Breast epithelium (tissue), 4 donors: ENCODE measurements around the gene DGKI. TPM values are rescaled to one million over a fixed set of nuclear protein-coding genes. Genes with fewer than 3 reads are reported as not detected.

Source experiments
- DNase-seq, 2 donors: peaks; one replicate each; pipeline ENCODE4 v3.0.0-alpha.2; 2019; ENCODE audit warnings: low spot score in 2 of 2
- H3K27ac ChIP-seq, 2 donors: fragments of 200-600 bp; sonication (generic) in 1 of 2; one replicate each; pipeline ENCODE4 v1.5.1; 2016 to 2019; ENCODE audit warnings: mild to moderate bottlenecking in 1 of 2
- H3K27me3 ChIP-seq, 2 donors: fragments of 200-600 bp; sonication (generic) in 1 of 2; one replicate each; pipeline versions ENCODE4 v1.5.1 to v1.6.0; 2017 to 2019; ENCODE audit warnings: control low read depth in 1 of 2, mild to moderate bottlenecking in 1 of 2
- H3K36me3 ChIP-seq: fragments of 200-600 bp; one replicate; pipeline ENCODE4 v1.5.1; 2019
- H3K4me1 ChIP-seq, 2 donors: fragments of 200-600 bp; sonication (generic); one replicate each; pipeline ENCODE4 v1.5.1; 2016 to 2019; ENCODE audit warnings: control low read depth in 1 of 2
- H3K4me3 ChIP-seq, 3 donors: fragments of 200-600 bp; sonication (generic); 1 replicate in 2 of 3; 2 replicates in 1 of 3; pipeline ENCODE4 v1.5.1; 2016 to 2019; ENCODE audit warnings: mild to moderate bottlenecking in 3 of 3, moderate library complexity in 2 of 3
- H3K9me3 ChIP-seq, 2 donors: fragments of 200-600 bp; sonication (generic) in 1 of 2; one replicate each; pipeline ENCODE4 v1.5.1; 2016 to 2019; ENCODE audit warnings: control low read depth in 1 of 2
- POLR2A ChIP-seq: fragments of 450-650 bp; IDR thresholded peaks from one replicate; pipeline ENCODE4 v1.6.1; 2016; ENCODE audit warnings: antibody characterized with exemption, mild to moderate bottlenecking, moderate library complexity
- POLR2AphosphoS5 ChIP-seq, 3 donors: sonication (generic); formaldehyde crosslinking; IDR thresholded peaks; one replicate each; pipeline ENCODE4 v1.6.1; 2017; ENCODE audit warnings: antibody characterized with exemption in 3 of 3
- intact Hi-C: fragments of 100-400 bp; cut with DNase I; formaldehyde crosslinking; loops from one replicate; pipeline ENCODE4 v1.15.1; 2023; ENCODE audit warnings: low total_unique reads
- total RNA-seq, 3 donors: library from RNA; depleted of rRNA; stranded (reverse); fragments of >200 nt; gene quantifications; one replicate each; pipeline ENCODE4 v1.1.0, GENCODE V29; 2016
- TF ChIP-seq, protein P1 (sequence below), 3 donors: fragments of 450-650 bp; IDR thresholded peaks; one replicate each; pipeline ENCODE4 v1.5.1; 2016 to 2017; ENCODE audit warnings: antibody characterized with exemption in 3 of 3, mild to moderate bottlenecking in 3 of 3, moderate library complexity in 3 of 3

Gene DGKI
- 1 to 10 TPM; 2.7 to 4.1 (median 2.9) TPM for total RNA-seq

DNA sequence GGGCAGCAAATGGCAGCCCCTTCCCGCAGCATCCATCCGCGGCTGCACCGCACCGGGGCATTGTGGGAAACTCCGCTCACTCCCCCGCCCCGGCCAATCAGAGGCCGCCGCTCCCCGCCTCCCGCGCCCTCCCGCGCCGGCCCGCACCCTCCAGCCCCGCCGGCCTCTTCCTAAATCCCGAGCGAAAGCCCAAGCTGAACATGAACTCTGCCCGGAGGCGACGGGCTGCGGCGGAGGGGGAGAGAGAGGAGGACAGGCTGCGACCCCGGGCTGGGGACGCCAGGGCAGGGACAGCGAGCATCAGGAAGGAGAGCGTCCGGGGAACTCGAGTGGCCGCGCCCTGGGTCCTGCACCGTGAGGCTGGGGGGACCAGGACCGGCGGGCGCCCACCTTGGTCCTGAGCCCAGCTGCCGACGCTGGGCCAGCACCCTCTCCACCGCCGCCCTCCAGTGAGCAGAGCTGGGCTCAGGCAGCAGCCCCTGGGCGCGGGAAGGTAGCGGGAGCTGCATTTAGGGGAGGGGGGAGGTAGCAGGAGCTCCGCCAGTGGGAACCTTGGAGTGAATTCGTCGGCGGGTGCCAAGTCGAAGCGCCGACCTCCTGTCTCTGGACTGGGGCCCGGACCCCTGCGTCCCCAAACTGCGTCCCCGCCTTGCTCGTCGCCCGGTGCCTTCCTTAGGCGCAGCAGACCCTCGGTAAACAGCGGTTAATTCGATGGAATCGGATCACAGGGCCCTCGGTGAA, at the start of gene DGKI:
DGKI (minus strand) TSS at position 148 of the 741 bp plus-strand sequence.
- intact Hi-C loops, result no loop called here
- no peak within 1 kb of the TSS for H3K27ac ChIP-seq
- TF ChIP-seq, protein P1, sequence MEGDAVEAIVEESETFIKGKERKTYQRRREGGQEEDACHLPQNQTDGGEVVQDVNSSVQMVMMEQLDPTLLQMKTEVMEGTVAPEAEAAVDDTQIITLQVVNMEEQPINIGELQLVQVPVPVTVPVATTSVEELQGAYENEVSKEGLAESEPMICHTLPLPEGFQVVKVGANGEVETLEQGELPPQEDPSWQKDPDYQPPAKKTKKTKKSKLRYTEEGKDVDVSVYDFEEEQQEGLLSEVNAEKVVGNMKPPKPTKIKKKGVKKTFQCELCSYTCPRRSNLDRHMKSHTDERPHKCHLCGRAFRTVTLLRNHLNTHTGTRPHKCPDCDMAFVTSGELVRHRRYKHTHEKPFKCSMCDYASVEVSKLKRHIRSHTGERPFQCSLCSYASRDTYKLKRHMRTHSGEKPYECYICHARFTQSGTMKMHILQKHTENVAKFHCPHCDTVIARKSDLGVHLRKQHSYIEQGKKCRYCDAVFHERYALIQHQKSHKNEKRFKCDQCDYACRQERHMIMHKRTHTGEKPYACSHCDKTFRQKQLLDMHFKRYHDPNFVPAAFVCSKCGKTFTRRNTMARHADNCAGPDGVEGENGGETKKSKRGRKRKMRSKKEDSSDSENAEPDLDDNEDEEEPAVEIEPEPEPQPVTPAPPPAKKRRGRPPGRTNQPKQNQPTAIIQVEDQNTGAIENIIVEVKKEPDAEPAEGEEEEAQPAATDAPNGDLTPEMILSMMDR (IDR thresholded peaks at IDR 0.05), result no peak
- no peaks in the 10 kb centered on the region for H3K36me3 ChIP-seq
- no peaks in the 10 kb centered on the region for H3K4me1 ChIP-seq
- no peak for DNase-seq
- H3K9me3 ChIP-seq, result no peaks in the 10 kb centered on the region
- H3K27me3 ChIP-seq, result peaks cover 3 to 30% of the 10 kb centered on the region in 2 donors
- H3K4me3 ChIP-seq, result peak within 1 kb of the TSS; percentile 25 to 66 (median 39)

GRCh38 chr7:137895301-137896221, 48.8 kb upstream of the DGKI start:
- Histone ChIP-seq H3K4me3 (no peak overlapping the region), H3K36me3 (no peaks in the 10 kb centered on the region), H3K9me3 (no peaks in the 10 kb centered on the region), H3K27me3 (no peaks in the 10 kb centered on the region), H3K27ac (no peak overlapping the region), H3K4me1 (no peaks in the 10 kb centered on the region)
- TF ChIP-seq, protein P1 (IDR thresholded peaks at IDR 0.05), result no peak
- intact Hi-C loops, result no loop called here
- DNase-seq, result no peak

- Histone ChIP-seq H3K4me3 (no peak overlapping the region), H3K36me3 (no peaks in the 10 kb centered on the region), H3K27me3 (no peaks in the 10 kb centered on the region), H3K4me1 (no peaks in the 10 kb centered on the region), H3K27ac (no peak overlapping the region), H3K9me3 (no peaks in the 10 kb centered on the region)
- TF ChIP-seq, protein P1 (IDR thresholded peaks at IDR 0.05), result no peak
- TF ChIP-seq POLR2A (no peak), POLR2AphosphoS5 (IDR thresholded peaks at IDR 0.05) (no peak)
- no peak for DNase-seq
- intact Hi-C loops, result no loop called here
Measured at GRCh38 chr7:137893143-137893742, 46.5 kb upstream of the DGKI start.

GRCh38 chr7:137891016-137891655, 44.4 kb upstream of the DGKI start:
- H3K4me3 ChIP-seq, result no peak overlapping the region
- no peak for DNase-seq
- no peaks in the 10 kb centered on the region for H3K9me3 ChIP-seq
- no peak overlapping the region for H3K27ac ChIP-seq
- no peaks in the 10 kb centered on the region for H3K27me3 ChIP-seq
- TF ChIP-seq POLR2AphosphoS5 (IDR thresholded peaks at IDR 0.05), result no peak
- TF ChIP-seq POLR2A, result no peak
- TF ChIP-seq, protein P1 (IDR thresholded peaks at IDR 0.05), result no peak
- intact Hi-C loops, result no loop called here
- H3K36me3 ChIP-seq, result no peaks in the 10 kb centered on the region
- H3K4me1 ChIP-seq, result no peaks in the 10 kb centered on the region
